Upper lobe of left lung (tissue), 6 donors: ENCODE data around the gene SETDB2. TPM values are rescaled to one million over a fixed set of nuclear protein-coding genes. Genes with fewer than 3 reads are reported as not detected.
A peak's percentile ranks its signal among the peaks of the same experiment; 100 is the strongest.

Experiments used
- ATAC-seq, 2 donors: fragments of 200-7000 bp; cut with Tn5 transposase; one replicate each; pipeline ENCODE4 v1.9.1; 2022; ENCODE audit warnings: mild to moderate bottlenecking in 2 of 2, moderate library complexity in 2 of 2; ENCODE audit not compliant: low FRiP score in 2 of 2
- DNase-seq, 2 donors: peaks; one replicate each; pipeline ENCODE4 v3.0.0-alpha.2; 2019 to 2020
- H3K27ac ChIP-seq, 4 donors: fragments of 200-600 bp; sonication (generic); one replicate each; pipeline ENCODE4 v1.5.1; 2016 to 2019
- H3K27me3 ChIP-seq, 4 donors: fragments of 200-600 bp; sonication (generic); one replicate each; pipeline ENCODE4 v1.5.1; 2017 to 2019
- H3K36me3 ChIP-seq, 4 donors: fragments of 200-600 bp; sonication (generic); one replicate each; pipeline ENCODE4 v1.5.1; 2016 to 2019
- H3K4me1 ChIP-seq, 4 donors: fragments of 200-600 bp; sonication (generic); one replicate each; pipeline ENCODE4 v1.5.1; 2018 to 2019
- H3K4me3 ChIP-seq, 4 donors: fragments of 200-600 bp; sonication (generic); one replicate each; pipeline ENCODE4 v1.5.1; 2017 to 2019; ENCODE audit warnings: mild to moderate bottlenecking in 2 of 4, moderate library complexity in 1 of 4
- H3K9me3 ChIP-seq, 4 donors: fragments of 200-600 bp; sonication (generic); one replicate each; pipeline ENCODE4 v1.5.1; 2018 to 2019
- EP300 ChIP-seq, 4 donors: sonication (generic); formaldehyde crosslinking; IDR thresholded peaks; one replicate each; pipeline ENCODE4 v1.5.1; 2017; ENCODE audit warnings: antibody characterized with exemption in 4 of 4, control low read depth in 2 of 4
- POLR2A ChIP-seq, 4 donors: fragments of 450-650 bp; IDR thresholded peaks; one replicate each; pipeline ENCODE4 v1.5.1; 2016 to 2017; ENCODE audit warnings: antibody characterized with exemption in 4 of 4, mild to moderate bottlenecking in 2 of 4
- POLR2AphosphoS5 ChIP-seq, 2 donors: sonication (generic); formaldehyde crosslinking; IDR thresholded peaks; one replicate each; pipeline ENCODE4 v1.5.1; 2017; ENCODE audit warnings: antibody characterized with exemption in 2 of 2
- WGBS, 2 donors: methylation state at CpG; one replicate each; pipeline ENCODE4 v1.1.5; 2017 to 2018; 5-methylcytosine and 5-hydroxymethylcytosine counted together
- total RNA-seq, 6 donors: library from RNA; depleted of rRNA in 4 of 6; stranded (reverse); fragments of >200 nt in 4 of 6; gene quantifications; one replicate each; pipeline versions ENCODE4 v1.1.0 to v1.2.1, GENCODE V29; 2016 to 2021
- TF ChIP-seq, protein P1 (sequence below), 6 experiments: fragments of 450-650 bp in 4 of 6; fragments of 200-600 bp in 2 of 6; sonication (generic) in 2 of 6; IDR thresholded peaks; one replicate each; pipeline ENCODE4 v1.5.1; 2016 to 2019; ENCODE audit warnings: antibody characterized with exemption in 6 of 6
- donor health status: DM: no; HTN: no; CAD: no; lungs with moderate emphysema.
- donor health status: DM: no; HTN: yes; CAD: no; lungs with severe emphysema.

SETDB2 gene
- total RNA-seq, 6 donors from 2014 or later: 5.0 to 17.8 (median 14.1) TPM

DNA sequence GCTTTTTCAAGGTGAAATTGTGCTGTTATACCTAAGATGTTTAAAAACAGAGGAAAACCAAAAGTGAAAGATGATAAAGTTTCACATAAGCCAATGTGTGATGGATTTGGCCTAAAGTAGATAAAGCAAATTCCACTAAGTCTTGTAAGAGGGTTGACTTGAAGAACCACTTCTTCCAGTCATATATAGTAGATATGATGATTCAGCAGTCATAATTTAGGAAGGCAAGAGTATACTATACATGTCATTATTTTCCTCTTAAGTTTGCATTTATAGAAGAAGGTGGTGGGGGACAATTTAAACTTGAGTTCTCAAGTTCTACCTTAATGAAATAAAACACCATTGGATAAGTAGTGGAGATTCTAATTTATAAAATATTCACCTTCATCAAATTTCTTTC is 88.9 kb downstream of the SETDB2 start:
- Histone ChIP-seq H3K27ac (no peak overlapping the region), H3K27me3 (no peaks in the 10 kb centered on the region)

DNA sequence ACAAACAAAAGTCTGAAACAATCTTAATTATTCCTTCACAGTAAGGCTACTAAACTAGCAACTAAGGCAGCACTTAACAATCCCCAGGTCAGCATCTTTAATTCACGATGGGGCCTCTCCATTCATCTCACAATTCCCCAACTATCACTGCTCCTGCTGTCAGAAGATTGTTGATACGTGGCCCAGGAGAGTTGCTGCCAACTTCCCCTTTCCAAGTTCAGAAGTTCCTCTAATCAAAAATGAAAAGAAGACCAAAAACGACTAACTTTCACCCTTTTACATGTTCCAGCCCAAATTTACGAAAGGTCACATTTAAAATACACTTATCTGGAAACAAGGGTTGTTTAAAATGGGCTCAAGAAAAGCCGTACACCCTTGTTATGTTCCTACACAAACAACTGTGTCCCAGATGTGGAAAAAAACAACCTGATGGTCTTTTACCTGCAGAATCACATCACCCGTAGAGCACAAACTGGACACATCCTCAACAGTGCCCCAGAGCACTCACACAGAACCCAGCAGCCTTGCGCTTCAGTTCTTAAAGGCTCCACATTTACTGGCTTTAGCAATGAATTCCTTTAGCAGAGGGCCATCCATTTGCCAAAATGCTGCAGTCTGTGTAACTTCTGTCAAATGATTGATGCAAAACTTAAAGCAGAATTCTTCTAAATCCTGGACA is 89.7 kb downstream of the SETDB2 start:
- DNase-seq: no peak
- no peak overlapping the region for H3K4me3 ChIP-seq
- WGBS, 2 donors: 66 to 83% methylated on average over 7 of the region's 7 CpGs
- H3K27me3 ChIP-seq: no peaks in the 10 kb centered on the region
- no peak overlapping the region for H3K27ac ChIP-seq
- H3K9me3 ChIP-seq: no peaks in the 10 kb centered on the region
- H3K36me3 ChIP-seq: peaks cover 0 to 14% (median 0%) of the 10 kb centered on the region in 4 donors
- TF ChIP-seq EP300 (IDR thresholded peaks at IDR 0.05) (no peak), POLR2A (IDR thresholded peaks at IDR 0.05) (no peak), POLR2AphosphoS5 (IDR thresholded peaks at IDR 0.05) (no peak)
- TF ChIP-seq, protein P1, sequence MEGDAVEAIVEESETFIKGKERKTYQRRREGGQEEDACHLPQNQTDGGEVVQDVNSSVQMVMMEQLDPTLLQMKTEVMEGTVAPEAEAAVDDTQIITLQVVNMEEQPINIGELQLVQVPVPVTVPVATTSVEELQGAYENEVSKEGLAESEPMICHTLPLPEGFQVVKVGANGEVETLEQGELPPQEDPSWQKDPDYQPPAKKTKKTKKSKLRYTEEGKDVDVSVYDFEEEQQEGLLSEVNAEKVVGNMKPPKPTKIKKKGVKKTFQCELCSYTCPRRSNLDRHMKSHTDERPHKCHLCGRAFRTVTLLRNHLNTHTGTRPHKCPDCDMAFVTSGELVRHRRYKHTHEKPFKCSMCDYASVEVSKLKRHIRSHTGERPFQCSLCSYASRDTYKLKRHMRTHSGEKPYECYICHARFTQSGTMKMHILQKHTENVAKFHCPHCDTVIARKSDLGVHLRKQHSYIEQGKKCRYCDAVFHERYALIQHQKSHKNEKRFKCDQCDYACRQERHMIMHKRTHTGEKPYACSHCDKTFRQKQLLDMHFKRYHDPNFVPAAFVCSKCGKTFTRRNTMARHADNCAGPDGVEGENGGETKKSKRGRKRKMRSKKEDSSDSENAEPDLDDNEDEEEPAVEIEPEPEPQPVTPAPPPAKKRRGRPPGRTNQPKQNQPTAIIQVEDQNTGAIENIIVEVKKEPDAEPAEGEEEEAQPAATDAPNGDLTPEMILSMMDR (IDR thresholded peaks at IDR 0.05): no peak
- H3K4me1 ChIP-seq: no peaks in the 10 kb centered on the region
- no peak for ATAC-seq

More for the DNA sequence above, 88.9 kb downstream of the SETDB2 start:
- H3K4me1 ChIP-seq: no peaks in the 10 kb centered on the region
- peaks cover 0 to 18% (median under 1%) of the 10 kb centered on the region in 4 donors for H3K36me3 ChIP-seq
- no peaks in the 10 kb centered on the region for H3K9me3 ChIP-seq
- DNase-seq (no peak), ATAC-seq (no peak)
- H3K4me3 ChIP-seq: no peak overlapping the region
- TF ChIP-seq, protein P1 (IDR thresholded peaks at IDR 0.05): no peak
- TF ChIP-seq EP300 (IDR thresholded peaks at IDR 0.05) (no peak), POLR2AphosphoS5 (IDR thresholded peaks at IDR 0.05) (no peak), POLR2A (IDR thresholded peaks at IDR 0.05) (no peak)

DNA sequence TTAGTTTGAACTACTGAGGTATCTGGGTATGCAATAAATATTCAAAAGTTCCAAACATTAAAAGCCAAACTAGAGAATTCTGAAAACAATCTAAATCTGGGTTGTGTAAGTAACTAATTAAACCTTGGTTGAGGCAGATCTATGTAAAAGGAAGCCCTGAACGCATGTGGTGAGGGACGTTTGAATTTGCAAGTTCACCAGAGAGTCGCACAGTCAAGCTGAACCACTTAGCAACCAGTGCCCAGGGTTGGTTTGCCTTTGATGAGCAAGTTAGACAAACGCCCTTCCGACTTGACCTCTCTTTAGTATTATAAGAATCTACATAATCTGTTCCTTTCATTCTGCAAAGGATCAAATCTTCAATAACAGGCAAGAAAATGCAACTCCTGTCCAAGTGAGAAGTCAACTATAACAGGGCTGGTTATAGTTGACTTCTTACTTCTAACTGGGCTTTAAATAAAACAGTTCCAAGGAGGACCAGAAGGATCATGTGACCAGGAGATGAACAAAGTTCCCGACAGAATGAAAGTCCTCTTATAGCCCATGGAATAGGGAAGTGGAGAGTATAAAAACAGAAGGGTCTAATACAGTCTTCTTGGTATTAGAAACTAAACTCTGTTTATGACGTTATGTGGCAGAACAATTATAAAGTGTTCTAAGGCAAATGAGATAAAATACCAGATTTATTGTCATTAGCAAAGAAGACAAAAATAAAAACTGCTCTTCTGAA is 92.2 kb downstream of the SETDB2 start:
- Histone ChIP-seq H3K4me3 (no peak overlapping the region), H3K36me3 (peaks cover 0 to 18% (median 0%) of the 10 kb centered on the region in 4 donors), H3K27ac (no peak overlapping the region), H3K9me3 (no peaks in the 10 kb centered on the region), H3K4me1 (peaks cover 0 to 4% (median 0%) of the 10 kb centered on the region in 4 donors), H3K27me3 (no peaks in the 10 kb centered on the region)
- no peak for TF ChIP-seq EP300 (IDR thresholded peaks at IDR 0.05)
- TF ChIP-seq, protein P1 (IDR thresholded peaks at IDR 0.05): no peak
- TF ChIP-seq POLR2A (IDR thresholded peaks at IDR 0.05): no peak
- TF ChIP-seq POLR2AphosphoS5 (IDR thresholded peaks at IDR 0.05): no peak
- ATAC-seq (peak in 1 of 2 donors; percentile 67), DNase-seq (no peak)
- WGBS, 2 donors: 66 to 72% methylated on average over 7 of the region's 7 CpGs

DNA sequence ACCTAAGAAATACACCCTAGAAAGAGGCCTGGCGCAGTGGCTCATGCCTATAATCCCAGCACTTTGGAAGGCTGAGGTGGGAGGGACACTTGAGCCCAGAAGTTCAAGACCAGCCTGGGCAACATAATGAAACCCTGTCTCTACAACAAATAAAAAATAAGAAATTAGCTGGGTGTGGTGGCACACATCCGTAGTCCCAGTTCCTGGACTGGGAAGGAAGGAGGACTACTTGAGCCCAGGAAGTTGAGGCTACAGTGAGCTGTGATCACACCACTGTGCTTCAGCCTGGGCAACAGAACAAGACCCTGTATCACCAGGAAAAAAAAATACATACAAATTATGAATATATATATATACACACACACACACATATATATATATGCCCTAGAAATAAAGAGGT is 94.3 kb downstream of the SETDB2 start:
- Histone ChIP-seq H3K36me3 (peaks cover 0 to 21% (median 4%) of the 10 kb centered on the region in 4 donors), H3K9me3 (no peaks in the 10 kb centered on the region), H3K4me3 (no peak overlapping the region), H3K4me1 (peaks cover 0 to 4% (median 0%) of the 10 kb centered on the region in 4 donors), H3K27me3 (no peaks in the 10 kb centered on the region), H3K27ac (peak overlapping the region in 1 of 4 donors; percentile 6)
- TF ChIP-seq, protein P1 (IDR thresholded peaks at IDR 0.05): no peak
- no peak for TF ChIP-seq POLR2AphosphoS5 (IDR thresholded peaks at IDR 0.05)
- no peak for TF ChIP-seq EP300 (IDR thresholded peaks at IDR 0.05)
- TF ChIP-seq POLR2A (IDR thresholded peaks at IDR 0.05): no peak
- WGBS, 2 donors: 73 to 77% methylated on average over 2 of the region's 2 CpGs
- ATAC-seq: peak in 1 of 2 donors; percentile 24
- DNase-seq: no peak
